Measurements from ENCODE around the gene PI4K2A.
"Not testable (repeated sequence)": the region's sequence is repeated elsewhere in the genome, so short reads cannot be mapped to it uniquely, and the experiment has no call there.

PI4K2A gene

GRCh38 chr10:97632949-97633884 lies 7.3 kb upstream of the PI4K2A start, which contains the start of gene MORN4:
Gene MORN4 (minus strand): TSS chr10:97633500. CDS start chr10:97619653, 13,847 bp downstream.
- no peak for FAIRE-seq

- no peak for FAIRE-seq
Observed at GRCh38 chr10:97633921-97634320, 6.5 kb upstream of the PI4K2A start.

GRCh38 chr10:97635577-97635976 lies 4.9 kb upstream of the PI4K2A start:
- no peak for FAIRE-seq

- not testable (repeated sequence) for FAIRE-seq
Observed at GRCh38 chr10:97639090-97639489, 1.4 kb upstream of the PI4K2A start.

GRCh38 chr10:97640868-97641811 lies 669 bp downstream of the PI4K2A start:
- no peak for FAIRE-seq

- not testable (repeated sequence) for FAIRE-seq
Observed at GRCh38 chr10:97642471-97643159, 2.1 kb downstream of the PI4K2A start.

- no peak for FAIRE-seq
Observed at GRCh38 chr10:97643441-97643985, 3.0 kb downstream of the PI4K2A start.

GRCh38 chr10:97644936-97645335 lies 4.5 kb downstream of the PI4K2A start:
- no peak for FAIRE-seq

- no peak for FAIRE-seq
Observed at GRCh38 chr10:97647556-97647955, 7.1 kb downstream of the PI4K2A start.

GRCh38 chr10:97648562-97649404 lies 8.3 kb downstream of the PI4K2A start:
- no peak for FAIRE-seq

GRCh38 chr10:97649405-97649750 lies 8.9 kb downstream of the PI4K2A start:
- FAIRE-seq: not testable (repeated sequence)

GRCh38 chr10:97650726-97651125 lies 10.3 kb downstream of the PI4K2A start:
- no peak for FAIRE-seq

GRCh38 chr10:97651773-97652172 lies 11.3 kb downstream of the PI4K2A start:
- FAIRE-seq: no peak

GRCh38 chr10:97656777-97657176 lies 16.3 kb downstream of the PI4K2A start:
- FAIRE-seq: no peak

GRCh38 chr10:97659589-97659988 lies 19.1 kb downstream of the PI4K2A start:
- FAIRE-seq: no peak

- FAIRE-seq: no peak
Observed at GRCh38 chr10:97664282-97664850, 23.9 kb downstream of the PI4K2A start.

- no peak for FAIRE-seq
Observed at GRCh38 chr10:97666992-97667391, 26.5 kb downstream of the PI4K2A start.

- FAIRE-seq: no peak
Observed at GRCh38 chr10:97667463-97667862, 27.0 kb downstream of the PI4K2A start.

GRCh38 chr10:97669571-97669970 lies 29.1 kb downstream of the PI4K2A start:
- FAIRE-seq: no peak

GRCh38 chr10:97673736-97674525 lies 33.5 kb downstream of the PI4K2A start:
- FAIRE-seq: no peak

Measured in islet of Langerhans (tissue), 1 donor.